Measurements from ENCODE around the gene TBC1D25. TPM values are rescaled to one million over a fixed set of nuclear protein-coding genes. Genes with fewer than 3 reads are reported as not detected.
A peak's percentile ranks its signal among the peaks of the same experiment; 100 is the strongest.

TBC1D25 gene, protein sequence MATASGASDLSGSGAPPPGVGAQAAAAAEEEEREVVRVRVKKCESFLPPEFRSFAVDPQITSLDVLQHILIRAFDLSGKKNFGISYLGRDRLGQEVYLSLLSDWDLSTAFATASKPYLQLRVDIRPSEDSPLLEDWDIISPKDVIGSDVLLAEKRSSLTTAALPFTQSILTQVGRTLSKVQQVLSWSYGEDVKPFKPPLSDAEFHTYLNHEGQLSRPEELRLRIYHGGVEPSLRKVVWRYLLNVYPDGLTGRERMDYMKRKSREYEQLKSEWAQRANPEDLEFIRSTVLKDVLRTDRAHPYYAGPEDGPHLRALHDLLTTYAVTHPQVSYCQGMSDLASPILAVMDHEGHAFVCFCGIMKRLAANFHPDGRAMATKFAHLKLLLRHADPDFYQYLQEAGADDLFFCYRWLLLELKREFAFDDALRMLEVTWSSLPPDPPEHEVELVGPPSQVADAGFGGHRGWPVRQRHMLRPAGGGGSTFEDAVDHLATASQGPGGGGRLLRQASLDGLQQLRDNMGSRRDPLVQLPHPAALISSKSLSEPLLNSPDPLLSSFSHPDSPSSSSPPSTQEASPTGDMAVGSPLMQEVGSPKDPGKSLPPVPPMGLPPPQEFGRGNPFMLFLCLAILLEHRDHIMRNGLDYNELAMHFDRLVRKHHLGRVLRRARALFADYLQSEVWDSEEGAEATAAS
- total RNA-seq (2014; rRNA removed; shearing (Covaris generic); ENCODE audit: low replicate concordance) = 1.6 and 2.8 TPM in 2 replicates

DNA sequence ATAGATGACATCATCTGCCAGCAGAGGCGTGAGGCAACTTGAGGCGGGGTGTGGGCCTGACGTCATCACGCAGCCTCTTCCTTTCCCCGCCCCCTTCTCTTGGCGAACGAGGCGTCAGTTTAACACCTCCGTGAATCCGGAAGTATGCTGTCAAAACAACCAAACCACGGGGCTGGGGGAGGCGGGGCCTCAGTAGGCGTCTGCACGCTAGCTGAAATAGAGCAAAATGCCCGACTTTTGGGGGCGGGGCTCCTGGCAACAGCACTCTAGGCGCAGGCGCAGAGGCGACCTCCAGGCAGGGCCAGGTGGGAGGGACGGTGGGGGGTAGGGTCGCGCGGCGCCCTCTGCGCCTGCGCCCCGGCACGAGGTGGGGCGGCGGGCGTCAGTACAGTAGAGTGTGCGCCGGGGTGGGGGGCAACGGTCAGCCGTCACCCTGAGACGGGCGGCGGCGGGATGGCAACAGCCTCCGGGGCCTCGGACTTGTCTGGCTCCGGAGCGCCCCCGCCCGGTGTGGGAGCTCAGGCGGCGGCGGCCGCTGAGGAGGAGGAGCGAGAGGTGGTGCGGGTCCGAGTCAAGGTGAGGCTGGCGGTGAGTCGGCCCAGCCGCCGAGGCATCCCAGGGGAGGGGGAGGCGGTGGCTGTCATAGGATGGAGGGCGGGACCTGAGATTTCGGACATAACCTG lies at the start of gene TBC1D25:
Gene TBC1D25 (plus strand): TSS at position 370 of the 683 bp plus-strand sequence. CDS start 84 bp downstream, at position 454.
- peak; percentile 96 for DNase-seq (ENCODE audit: low read depth)
- in situ Hi-C loops (cut with HindIII; ENCODE audit: low pct_unique_long_range_greater_than_20kb, low sequenced_read_pairs) = no loop called here

DNA sequence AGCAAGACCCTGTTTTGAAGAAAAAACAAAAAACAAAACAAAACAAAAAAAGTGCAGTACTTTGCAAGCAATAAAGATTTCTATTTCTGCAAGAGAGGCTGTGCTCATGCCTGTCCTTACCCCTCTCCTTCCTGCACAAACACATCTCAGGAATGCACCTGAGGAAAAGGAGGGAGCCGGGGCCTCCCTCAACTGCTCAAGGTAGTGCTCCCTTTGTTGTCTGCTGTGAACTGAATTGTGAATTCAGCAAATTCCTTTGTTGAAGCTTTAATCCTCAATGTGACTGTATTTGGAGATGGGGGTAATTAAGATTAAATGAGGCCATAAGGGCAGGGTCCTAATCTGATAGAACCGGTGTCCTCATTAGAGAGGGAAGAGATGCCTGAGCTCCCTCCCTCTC lies 49.6 kb upstream of the TBC1D25 start:
- in situ Hi-C loops (cut with HindIII; ENCODE audit: low pct_unique_long_range_greater_than_20kb, low sequenced_read_pairs) = no loop called here
- DNase-seq (ENCODE audit: low read depth) = no peak

DNA sequence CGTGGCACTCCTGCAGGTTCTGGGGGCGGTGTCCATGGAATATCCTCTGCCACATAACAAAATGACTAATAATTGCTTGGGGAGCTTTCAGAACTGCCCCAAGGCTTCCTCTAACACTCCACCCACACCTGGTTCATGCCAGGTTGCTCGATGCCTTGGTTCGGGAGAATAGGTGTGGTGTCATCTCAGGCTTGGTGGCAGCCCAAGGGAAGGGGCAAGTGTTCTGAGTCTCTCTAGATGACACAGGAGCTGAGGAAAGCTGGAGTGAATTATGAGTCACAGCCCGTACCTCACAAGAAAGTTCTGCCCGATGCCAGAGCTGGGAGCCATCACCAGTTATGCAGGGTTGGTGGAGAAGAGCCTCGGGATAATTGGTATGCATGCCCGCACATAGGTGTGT lies 48.9 kb upstream of the TBC1D25 start:
- no peak for DNase-seq (ENCODE audit: low read depth)
- in situ Hi-C loops (cut with HindIII; ENCODE audit: low pct_unique_long_range_greater_than_20kb, low sequenced_read_pairs) = no loop called here

DNA sequence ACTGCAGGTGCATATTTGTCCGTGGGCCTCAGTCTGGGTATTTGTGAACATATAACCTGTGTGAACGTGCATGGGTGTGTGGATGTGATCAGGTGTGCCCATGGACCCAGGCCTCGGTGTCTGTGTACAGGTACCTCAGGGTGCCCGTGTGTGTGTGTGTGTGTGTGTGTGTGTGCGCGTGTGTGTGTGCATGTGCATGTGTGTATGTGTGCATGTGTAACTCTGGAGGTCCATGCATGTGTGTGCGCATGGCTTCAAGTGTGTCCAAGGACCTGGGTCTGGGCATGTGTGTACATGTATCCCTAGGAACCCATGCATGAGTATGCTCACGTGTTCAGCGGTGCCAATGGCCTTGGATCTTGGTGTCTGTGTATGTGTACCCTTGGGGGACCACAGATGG lies 47.7 kb upstream of the TBC1D25 start:
- in situ Hi-C loops (cut with HindIII; ENCODE audit: low pct_unique_long_range_greater_than_20kb, low sequenced_read_pairs) = no loop called here
- no peak for DNase-seq (ENCODE audit: low read depth)

DNA sequence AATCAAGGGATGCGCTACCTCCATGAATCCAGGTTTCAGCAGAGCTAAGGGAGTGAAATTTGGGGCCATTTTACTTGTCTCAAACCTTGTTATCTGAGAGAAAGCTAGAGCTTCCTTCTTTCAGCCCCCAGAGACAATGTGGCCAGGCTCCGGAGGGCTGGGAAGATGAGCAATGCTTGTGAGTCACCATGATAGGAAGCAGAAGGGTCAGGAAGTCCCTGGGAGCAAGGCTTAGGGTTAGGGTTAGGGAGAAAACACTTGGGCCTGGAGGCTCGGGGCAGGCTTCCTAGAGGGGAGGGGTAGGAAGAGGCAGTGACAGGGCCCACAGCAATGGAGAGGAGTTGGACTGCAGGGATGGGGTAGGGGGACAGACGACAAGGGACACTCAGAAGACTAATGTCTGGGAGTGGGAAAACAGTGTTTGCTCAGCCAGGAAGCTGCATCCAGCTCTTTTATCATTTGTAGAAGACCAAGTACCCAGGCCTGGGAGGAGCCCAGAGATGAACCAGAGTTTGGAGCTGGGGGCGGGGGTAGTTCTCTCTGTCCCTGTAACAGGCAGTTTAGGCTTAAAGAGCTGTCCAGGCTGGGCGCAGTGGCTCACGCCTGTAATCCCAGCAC lies 47.1 kb upstream of the TBC1D25 start:
- DNase-seq (ENCODE audit: low read depth) = no peak
- in situ Hi-C loops (cut with HindIII; ENCODE audit: low pct_unique_long_range_greater_than_20kb, low sequenced_read_pairs) = no loop called here

DNA sequence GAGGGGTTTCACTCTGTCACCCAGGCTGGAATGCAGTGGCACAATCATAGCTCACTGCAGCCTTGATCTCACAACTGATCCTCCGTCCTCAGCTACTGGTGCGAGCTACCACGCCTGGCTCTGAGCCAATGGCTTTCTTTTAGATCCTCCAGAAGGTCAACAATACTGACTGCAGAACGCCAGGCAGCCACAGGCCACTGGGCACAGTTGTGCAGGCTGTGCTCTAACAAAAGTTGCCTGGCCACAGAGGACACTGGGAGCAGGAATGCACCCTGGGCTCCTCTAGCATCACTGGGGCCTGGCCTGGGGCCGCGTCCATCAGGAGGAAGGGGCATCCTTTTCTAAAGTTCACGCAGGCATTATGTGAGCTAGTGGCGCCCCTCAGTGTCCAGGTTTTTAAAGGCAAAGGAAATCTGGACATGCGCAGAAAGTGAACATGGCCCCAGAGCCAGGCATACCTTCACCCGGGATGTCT lies 45.6 kb upstream of the TBC1D25 start:
- peak; percentile 74 for DNase-seq (ENCODE audit: low read depth)
- in situ Hi-C loops (cut with HindIII; ENCODE audit: low pct_unique_long_range_greater_than_20kb, low sequenced_read_pairs) = no loop called here

DNA sequence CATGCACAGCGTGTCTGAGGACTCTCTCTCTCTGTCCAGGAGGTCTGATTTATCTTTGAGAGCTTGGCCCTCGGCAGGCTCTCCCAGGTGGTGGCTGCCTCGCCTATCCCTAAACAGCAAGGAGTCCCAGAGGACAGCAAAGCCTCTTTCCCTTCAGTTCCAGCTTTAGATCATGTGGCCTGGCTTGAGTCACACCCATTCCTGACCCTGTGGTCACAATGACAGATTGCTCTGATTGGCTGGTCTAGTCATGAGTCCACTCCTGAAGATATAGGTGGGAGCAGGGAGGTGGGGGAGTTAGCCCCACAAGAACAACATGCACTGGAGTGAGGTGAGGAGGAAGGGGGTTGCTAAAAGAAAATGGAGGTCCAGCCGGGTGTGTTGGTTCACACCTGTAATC lies 42.9 kb upstream of the TBC1D25 start:
- DNase-seq (ENCODE audit: low read depth) = peak; percentile 63
- in situ Hi-C loops (cut with HindIII; ENCODE audit: low pct_unique_long_range_greater_than_20kb, low sequenced_read_pairs) = no loop called here

DNA sequence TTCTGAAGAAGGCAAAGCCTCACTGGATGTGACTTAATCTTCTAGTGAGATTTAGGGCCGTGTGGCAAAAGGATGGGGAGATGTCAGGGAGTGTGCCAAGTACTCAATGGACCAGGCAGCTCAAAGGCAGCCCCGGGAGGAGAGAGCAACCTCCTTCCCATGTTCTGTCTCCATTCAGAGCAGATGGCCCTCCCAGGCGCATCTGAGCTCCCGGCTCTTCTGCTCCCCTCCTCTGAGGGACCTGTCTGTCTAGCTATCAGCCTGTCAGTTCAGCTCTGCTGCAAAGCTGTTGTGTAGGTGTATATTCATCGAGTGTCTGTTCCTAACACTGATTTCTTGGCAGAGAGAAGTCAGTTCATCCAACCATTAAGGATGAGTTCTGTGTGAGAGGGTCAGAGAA lies 41.6 kb upstream of the TBC1D25 start:
- no peak for DNase-seq (ENCODE audit: low read depth)
- in situ Hi-C loops (cut with HindIII; ENCODE audit: low pct_unique_long_range_greater_than_20kb, low sequenced_read_pairs) = no loop called here

DNA sequence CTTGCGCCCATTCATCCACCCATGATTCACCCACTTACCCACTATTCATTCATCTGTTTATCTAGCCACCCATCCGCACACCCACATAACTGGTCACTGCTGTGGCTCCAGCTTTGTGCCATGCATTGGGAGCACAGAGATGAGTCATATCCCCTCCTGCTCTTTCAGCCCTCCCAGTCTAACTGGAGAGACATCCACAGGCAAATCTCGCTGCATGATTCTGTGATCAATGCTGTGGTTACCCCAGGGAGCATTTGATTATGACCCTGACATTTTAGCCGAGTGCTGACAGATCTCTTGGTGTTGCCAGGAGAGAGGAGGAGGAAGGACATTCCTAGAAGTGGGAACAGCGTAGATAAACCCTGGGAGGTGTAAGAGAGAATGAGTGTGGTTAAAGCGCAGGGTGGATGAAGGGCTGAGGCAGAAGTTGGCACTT lies 41.1 kb upstream of the TBC1D25 start:
- in situ Hi-C loops (cut with HindIII; ENCODE audit: low pct_unique_long_range_greater_than_20kb, low sequenced_read_pairs) = no loop called here
- DNase-seq (ENCODE audit: low read depth) = peak; percentile 93

DNA sequence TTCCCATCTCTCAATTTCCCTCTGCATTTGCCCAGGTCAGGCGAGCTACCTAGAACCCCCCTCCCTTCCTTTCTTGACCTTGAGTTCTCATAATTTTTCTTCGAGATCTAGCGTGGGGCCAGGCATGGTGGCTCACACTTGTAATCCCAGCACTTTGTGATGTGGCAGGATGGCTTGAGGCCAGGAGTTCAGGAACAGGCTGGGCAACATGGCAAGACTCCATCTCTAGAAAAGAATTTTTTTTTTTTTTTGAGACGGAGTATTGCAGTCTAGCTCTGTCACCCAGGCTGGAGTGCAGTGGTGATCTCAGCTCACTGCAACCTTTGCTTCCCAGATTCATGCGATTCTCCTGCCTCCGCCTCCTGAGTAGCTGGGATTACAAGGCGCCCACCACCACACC lies 35.3 kb upstream of the TBC1D25 start:
- in situ Hi-C loops (cut with HindIII; ENCODE audit: low pct_unique_long_range_greater_than_20kb, low sequenced_read_pairs) = no loop called here
- DNase-seq (ENCODE audit: low read depth) = no peak

DNA sequence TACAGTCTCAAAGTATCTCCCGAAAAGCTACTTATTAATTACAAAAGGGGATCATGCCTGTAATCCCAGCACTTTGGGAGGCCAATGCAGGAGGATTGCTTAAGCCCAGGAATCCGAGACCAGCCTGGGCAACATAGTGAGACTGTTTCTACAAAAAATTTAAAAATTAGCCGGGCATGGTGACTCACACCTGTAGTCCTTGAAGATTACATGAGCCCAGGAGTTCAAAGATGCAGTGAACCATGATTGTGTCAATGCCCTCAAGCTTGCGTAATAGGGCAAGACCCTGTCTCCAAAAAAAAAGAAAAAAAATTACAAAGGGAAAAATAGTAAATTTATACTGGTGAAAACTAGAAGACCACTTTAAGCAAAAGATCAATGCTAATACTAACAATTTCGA lies 34.0 kb upstream of the TBC1D25 start:
- DNase-seq (ENCODE audit: low read depth) = peak; percentile 71
- in situ Hi-C loops (cut with HindIII; ENCODE audit: low pct_unique_long_range_greater_than_20kb, low sequenced_read_pairs) = no loop called here

DNA sequence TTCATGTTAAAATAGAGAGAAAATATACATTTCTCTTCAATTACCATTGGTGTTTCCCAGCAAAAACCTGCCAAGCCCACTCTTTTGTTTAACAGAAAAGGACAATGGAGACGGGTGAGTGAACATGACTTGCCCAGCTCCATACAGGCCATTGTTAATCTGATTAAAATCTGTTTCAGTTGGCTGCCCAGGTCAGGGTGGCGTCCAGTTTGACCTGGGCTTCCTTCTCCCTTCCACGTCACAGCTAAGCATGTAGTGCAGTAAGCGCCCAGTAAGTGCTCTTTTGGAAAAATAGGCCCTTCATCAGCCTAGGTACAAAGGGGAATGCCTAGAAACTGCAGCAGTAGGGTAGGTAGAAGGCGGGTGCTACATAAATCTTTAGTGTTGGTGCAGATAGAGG lies 32.3 kb upstream of the TBC1D25 start:
- in situ Hi-C loops (cut with HindIII; ENCODE audit: low pct_unique_long_range_greater_than_20kb, low sequenced_read_pairs) = no loop called here

DNA sequence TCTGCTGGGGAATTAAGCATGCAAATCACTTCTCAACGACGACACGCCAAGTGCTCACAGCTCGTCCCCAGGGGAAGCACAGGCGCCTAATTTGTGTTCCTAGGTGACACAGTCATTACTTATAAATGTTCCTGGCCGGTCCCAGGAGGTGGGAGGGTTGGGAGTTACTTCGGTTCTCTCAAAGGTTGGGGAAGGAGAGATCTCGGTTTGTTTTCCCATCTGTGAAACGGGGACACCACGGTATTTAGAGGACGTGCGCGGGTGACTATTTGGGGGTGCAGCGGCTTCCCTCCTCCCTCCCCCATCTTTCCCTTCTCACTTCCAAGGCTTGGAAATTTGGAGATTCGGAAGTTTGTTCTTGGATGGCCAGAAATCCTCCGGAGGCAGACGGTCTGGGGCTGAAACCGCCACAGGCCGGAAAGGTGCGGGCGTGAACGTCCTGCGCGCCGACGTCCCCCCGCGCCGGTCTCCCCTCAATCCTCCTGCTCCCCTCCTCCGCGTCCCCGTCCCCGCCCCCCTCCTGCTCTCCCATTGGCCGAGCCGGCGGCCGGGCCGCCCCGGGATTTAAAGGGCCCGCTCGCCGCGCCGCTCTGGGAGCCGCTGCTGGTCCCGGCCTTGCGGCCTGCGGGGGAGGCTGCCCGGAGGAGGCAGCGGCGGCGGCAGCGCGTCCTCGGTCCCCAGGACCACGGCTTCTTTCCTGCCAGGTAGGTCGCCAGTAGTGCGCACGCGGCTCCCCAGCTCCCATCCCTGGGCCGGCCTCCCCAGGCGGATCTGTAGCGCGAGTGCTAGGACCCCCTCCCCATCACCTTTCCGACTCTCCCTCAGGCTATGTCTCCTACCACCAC lies 30.9 kb upstream of the TBC1D25 start, which contains the start of gene PORCN:
Gene PORCN (plus strand): TSS at position 593 of the 845 bp plus-strand sequence. CDS start 829 bp downstream, outside the sequence.
- in situ Hi-C loops (cut with HindIII; ENCODE audit: low pct_unique_long_range_greater_than_20kb, low sequenced_read_pairs) = no loop called here
- DNase-seq (ENCODE audit: low read depth) = peak; percentile 66

More for the DNA sequence above, 32.3 kb upstream of the TBC1D25 start:
- DNase-seq (ENCODE audit: low read depth) = peak; percentile 77

DNA sequence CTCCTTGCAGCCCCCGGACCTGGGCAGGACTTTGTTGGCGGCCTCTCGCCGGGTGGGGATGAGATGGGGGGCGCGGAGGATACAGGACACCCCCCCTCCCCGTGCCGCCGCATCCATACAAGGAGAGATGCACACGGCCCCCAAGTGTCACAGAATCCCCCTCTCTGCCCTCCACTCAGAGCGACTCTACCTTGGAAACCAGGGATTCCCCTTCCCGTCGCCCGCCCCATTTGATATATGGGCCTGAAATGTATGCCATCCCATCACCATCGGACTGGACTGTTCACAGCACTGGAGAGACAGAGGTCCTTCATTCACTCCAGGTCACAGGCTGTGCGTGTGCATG lies 30.3 kb upstream of the TBC1D25 start:
- in situ Hi-C loops (cut with HindIII; ENCODE audit: low pct_unique_long_range_greater_than_20kb, low sequenced_read_pairs) = no loop called here
- no peak for DNase-seq (ENCODE audit: low read depth)

DNA sequence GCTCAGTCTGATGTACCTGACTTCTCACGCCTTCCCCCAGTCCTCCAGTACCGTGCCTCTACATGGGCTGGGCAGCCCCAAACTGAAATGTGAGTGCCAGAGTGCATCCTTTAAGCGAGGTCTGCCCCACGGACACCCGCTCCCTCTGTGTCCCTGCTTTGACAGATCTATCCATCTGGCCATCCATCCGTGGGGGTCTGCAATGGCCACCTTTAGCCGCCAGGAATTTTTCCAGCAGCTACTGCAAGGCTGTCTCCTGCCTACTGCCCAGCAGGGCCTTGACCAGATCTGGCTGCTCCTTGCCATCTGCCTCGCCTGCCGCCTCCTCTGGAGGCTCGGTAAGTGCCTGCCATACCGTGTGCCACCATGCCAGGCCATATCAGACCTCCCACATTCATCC lies 29.9 kb upstream of the TBC1D25 start:
- in situ Hi-C loops (cut with HindIII; ENCODE audit: low pct_unique_long_range_greater_than_20kb, low sequenced_read_pairs) = no loop called here
- DNase-seq (ENCODE audit: low read depth) = no peak

DNA sequence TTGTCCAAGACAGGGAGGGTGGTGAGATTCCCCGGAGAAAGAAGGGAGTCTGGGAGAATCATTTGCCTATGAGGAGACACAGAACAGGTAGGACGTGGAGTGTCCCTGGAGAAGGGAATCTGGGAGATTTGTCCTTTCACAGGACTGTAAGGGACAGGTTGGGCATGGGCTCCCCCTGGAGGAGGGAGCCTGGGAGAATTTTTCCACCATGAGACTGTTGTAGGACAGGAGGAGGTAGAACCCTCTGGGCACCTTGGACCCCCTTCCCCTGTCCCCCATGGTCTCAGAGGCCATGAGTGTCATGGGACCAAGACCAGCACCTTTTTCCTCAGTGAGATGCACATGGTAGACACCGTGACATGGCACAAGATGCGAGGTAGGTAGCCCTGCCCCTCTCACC lies 28.0 kb upstream of the TBC1D25 start:
- in situ Hi-C loops (cut with HindIII; ENCODE audit: low pct_unique_long_range_greater_than_20kb, low sequenced_read_pairs) = no loop called here
- no peak for DNase-seq (ENCODE audit: low read depth)

DNA sequence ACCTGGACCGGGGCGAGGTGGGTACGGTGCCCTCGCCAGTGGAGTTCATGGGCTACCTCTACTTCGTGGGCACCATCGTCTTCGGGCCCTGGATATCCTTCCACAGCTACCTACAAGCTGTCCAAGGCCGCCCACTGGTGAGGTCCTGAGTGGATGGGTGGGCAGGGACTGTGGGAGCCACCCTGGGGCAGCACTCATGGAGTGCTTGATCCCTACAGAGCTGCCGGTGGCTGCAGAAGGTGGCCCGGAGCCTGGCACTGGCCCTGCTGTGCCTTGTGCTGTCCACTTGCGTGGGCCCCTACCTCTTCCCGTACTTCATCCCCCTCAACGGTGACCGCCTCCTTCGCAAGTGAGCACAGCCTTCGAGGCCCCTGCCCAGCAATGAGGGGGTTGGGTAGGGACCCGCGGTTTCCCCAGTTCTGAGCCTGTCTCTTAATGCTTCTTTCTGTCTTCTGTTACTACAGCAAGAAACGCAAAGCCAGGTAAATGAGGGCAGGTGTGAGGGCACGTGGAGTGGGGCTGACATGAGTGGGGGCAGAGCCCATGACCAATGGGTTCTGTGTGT lies 27.1 kb upstream of the TBC1D25 start:
- in situ Hi-C loops (cut with HindIII; ENCODE audit: low pct_unique_long_range_greater_than_20kb, low sequenced_read_pairs) = no loop called here
- no peak for DNase-seq (ENCODE audit: low read depth)
